Measurements from ENCODE around the gene ARHGAP32.
"Not testable (repeated sequence)": the region's sequence is repeated elsewhere in the genome, so short reads cannot be mapped to it uniquely, and the experiment has no call there.

Gene ARHGAP32

GRCh38 chr11:128933481-128934178 is 258.5 kb downstream of the ARHGAP32 start:
- DNase-seq, result no peak

DNA sequence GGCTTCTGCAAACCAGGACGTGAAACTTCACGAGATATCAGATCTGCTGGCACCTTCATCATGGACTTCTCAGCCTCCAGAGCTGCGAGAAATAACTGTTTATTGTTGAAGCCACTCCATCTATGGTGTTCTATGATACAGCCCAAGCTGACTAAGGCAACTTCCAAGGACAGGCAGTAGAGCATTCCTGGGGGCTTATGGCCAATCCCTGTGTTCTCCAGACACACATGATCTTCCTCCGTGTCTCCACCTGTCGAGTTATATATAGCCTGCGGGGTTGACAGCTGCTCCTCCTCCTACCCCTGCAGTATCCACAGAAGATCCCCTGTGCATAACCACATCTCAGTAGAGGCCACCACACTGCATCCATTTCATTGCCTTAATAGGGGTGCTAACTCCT is 260.5 kb downstream of the ARHGAP32 start:
- DNase-seq, result no peak

DNA sequence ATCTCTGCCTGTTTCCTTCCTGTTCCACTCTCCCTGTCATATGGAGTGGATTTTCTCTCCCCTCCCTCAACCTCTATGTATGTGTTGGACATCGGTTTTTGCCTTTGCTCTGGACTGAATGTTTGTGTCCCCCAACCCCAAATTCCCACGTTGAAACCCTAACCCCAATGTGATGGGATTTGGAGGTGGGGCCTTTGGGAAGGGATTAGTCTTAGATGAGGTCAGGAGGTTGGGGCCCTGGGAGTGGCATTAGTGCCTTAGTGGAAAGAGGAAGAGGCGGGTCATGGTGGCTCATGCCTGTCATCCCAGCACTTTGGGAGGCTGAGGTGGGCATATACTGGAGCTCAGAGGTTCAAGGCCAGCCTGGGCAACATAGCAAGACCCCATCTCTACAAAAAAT is 261.1 kb downstream of the ARHGAP32 start:
- DNase-seq, result no peak

DNA sequence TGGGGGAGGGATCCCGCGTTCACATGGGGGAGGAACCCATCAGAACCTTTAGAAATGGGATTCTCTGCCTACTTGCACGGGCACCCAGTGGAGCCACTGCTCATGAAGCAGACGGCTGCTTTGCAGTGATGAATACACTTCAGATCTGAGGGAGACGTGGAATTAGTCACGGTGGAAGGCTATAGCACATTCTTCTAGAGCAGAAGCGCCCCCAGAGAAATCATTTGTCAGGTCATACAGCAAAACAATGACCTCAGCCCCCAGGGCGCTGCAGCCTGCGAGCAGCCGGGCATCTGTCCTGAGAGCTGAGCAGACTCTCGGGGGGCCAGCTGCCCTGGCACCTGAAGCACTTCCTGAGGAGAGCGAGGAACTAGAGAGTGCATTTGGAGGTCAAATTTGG is 262.1 kb downstream of the ARHGAP32 start:
- no peak for DNase-seq

DNA sequence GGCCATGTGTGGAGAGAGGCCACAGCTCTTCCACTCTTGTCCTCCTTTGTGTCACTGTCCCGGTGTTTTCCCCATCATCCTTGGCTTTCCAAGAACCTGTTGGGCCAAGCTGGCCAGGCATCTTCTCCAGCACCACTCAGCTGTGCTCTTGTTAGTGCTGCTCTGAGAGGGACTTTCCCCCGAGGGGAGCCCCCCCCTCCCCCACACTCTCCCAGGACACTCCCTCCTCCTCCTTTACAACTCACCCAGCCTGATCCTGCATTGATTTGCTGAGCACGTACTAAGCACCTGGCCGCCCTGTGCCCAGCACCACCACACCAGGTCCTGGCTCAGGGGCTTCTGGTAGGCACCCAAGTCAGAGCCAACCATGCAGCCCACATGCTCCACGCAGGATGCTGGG is 262.7 kb downstream of the ARHGAP32 start:
- no peak for DNase-seq

GRCh38 chr11:128928400-128928799 is 263.7 kb downstream of the ARHGAP32 start:
- no peak for DNase-seq

GRCh38 chr11:128927683-128928336 is 264.3 kb downstream of the ARHGAP32 start:
- no peak for DNase-seq

DNA sequence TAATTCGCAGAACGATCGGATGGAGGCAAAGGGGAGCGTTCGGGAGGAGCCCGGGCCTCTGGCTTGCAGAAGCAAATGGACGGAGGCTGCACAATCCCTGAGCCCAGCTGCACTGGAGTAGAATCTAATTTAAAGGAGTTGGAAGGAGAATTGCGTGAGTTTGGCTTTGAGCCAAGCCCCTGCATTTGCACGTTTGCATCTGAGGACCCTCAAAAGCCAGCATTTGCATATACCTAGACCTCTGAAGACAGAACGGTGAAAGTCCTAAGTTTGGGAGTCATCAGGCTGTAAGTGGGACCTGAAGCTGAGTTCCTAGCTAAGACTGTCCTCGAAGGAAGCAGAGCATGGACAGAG is 265.0 kb downstream of the ARHGAP32 start:
- no peak for DNase-seq

- no peak for DNase-seq
Observed at GRCh38 chr11:128926437-128927107, 265.6 kb downstream of the ARHGAP32 start.

GRCh38 chr11:128926000-128926399 is 266.1 kb downstream of the ARHGAP32 start:
- DNase-seq, result no peak

GRCh38 chr11:128925250-128925600 is 266.9 kb downstream of the ARHGAP32 start:
- DNase-seq, result no peak

DNA sequence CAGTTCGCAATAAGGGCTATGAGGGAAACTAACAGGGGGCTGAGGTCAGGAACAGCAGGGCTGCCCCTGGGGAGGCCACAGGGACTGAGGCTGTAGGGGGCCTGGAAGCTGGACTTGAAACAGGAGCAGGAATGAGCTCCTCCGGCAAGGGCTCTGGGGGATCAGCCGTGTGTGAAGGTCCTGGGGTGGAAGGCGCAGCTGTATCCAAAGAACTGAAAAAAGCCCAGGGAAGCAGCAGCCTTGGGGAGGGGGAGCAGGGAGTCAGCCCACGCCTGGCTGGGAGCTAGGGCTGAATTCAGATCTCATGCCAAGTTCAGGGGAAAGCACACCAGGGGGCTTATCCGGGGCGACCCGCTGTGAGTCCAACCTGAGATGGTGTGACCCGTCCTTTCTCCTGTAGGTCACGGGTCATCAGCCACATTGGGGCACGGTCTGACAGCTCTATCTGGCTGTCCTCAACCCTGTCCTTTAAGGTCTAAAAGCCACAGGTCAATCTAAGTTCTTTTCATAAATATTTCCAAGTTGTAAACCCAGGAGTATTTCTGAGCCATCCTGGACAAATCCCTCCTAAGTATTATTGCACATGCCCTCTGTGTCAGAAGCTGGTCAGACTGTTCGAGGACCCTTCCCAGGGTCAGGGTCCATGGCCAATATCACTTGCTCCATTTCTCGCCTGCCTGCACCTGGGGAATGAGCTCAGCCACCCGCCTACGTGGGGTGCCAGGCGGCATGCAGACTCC is 267.4 kb downstream of the ARHGAP32 start:
- no peak for DNase-seq

DNA sequence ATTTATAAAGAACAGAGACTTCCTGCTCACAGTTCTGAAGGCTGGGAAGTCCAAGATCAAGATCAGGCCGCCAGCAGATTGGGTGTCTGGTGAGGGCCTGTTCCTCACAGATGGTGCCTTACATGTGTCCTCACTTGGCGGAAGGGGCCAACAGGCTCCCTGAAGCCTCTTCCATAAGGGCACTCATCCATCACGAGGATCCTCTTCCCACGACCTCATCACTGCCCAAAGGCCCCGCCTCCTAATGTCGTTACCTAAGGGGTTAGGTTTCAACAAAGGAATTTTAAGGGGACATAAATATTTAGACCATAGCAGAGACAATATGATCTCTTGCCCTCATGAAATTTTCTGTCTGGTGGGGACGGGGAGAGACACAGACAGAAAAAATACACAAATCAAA is 268.0 kb downstream of the ARHGAP32 start:
- no peak for DNase-seq

- no peak for DNase-seq
Observed at GRCh38 chr11:128921793-128922192, 270.3 kb downstream of the ARHGAP32 start.

DNA sequence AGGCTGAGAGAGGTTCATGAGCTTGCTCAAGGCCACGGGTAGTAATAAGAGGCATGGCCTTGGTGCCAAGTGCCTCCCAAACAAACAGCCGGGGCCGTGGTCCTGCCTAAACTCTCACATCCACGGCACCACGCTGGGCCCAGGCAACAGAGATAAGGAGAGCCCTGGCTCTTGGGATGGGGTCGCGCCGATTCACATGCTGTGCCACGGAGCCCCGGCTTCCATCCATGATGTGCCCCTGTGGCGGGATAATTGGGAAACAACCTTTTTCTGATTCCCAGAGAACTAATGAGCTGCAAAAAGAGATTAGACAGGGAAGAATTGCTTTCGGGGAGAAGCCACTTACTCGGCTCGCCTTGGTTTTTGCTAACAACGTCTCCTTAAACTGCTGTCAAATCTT is 271.5 kb downstream of the ARHGAP32 start:
- DNase-seq, result no peak

DNA sequence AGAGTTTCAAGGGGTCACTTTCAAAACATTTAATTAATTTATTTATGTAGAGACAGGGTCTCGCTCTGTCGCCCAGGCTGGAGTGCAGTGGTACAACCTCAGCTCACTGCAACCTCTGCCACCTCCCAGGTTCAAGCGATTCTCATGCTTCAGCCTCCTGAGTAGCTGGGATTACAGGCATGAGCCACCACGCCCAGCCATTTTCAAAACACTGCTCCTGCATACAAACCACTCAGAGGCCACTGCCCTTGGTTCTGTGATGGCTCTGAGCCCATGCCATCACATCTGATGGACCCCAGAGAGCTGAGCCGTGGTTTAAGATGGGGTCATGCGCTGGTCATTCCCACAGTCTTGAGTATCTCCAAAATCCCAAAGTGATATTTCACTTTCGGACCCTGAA is 272.5 kb downstream of the ARHGAP32 start:
- DNase-seq, result not testable (repeated sequence)

DNA sequence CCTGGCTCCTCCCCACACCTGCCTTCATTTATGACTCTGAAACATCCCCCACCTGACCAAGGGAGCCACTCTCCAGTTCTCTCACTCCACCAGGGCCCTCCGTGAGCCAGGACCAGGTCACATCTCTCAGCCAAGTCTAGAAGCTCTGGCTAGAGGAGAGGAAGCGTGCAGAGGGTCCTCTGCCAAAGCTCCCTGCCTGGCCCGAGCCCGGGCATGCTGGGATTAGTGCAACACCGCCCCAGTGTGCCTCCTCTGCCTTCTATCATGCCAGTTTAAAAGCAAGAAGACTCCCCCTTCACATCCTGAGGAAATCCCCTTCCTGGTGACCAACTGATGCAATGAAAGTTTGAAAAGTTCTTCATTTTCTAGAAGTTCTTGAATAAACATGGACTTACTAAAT is 272.9 kb downstream of the ARHGAP32 start:
- no peak for DNase-seq

- DNase-seq, result no peak
Observed at GRCh38 chr11:128917144-128917724, 274.9 kb downstream of the ARHGAP32 start.

- DNase-seq, result no peak
Observed at GRCh38 chr11:128916681-128917080, 275.4 kb downstream of the ARHGAP32 start.

DNA sequence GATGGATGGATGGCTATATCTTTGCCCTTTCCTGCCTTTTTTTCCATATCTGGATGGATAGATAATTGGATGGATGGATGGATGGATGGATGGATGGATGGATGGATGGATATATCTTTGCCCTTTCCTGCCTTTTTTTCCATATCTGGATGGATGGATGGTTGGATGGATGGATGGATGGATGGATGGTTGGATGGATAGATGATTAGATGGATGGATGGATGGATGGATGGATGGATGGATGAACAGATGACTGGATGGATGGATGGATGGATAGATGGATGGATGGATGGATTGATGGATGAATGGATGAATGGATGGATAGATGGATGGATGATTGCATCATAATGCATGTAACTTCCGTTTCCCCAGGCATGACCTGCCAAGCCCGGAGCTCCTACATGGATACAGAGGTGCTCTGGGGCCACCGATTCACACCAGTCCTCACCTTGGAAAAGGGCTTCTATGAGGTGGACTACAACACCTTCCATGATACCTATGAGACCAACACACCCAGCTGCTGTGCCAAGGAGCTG is 276.0 kb downstream of the ARHGAP32 start:
- no peak for DNase-seq

DNA sequence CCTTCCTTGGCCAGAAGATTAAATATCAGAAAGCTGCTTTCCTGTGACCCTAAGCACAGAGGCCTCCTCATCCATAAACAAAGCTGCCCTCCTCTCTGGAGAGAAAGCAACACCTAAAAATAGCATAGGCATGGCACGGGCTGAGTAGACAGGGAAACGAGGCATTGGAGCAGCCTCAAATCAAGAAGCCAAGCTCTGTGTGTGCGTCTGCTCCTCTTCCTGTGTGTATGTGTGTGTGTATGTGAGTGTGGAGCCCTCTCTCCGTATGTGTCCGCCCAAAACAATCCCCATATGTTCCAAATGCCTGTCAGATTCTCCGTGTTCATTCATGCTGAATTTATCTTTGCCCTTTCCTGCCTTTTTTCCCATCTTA is 277.0 kb downstream of the ARHGAP32 start:
- no peak for DNase-seq

Measured in nucleus accumbens (tissue), 56 donors.